Osteoblast (primary cell): ENCODE measurements around the gene MAP3K21. TPM values are rescaled to one million over a fixed set of nuclear protein-coding genes. Genes with fewer than 3 reads are reported as not detected.

ENCODE experiments used
- DNase-seq: peaks from one replicate; pipeline ENCODE4 v3.0.0; 2011; ENCODE audit warnings: low spot score, mixed read lengths; ENCODE audit not compliant: insufficient read length; ENCODE audit errors: missing footprints
- H2AFZ ChIP-seq: 2 replicates; pipeline ENCODE4 v1.6.0; 2011; ENCODE audit warnings: mild to moderate bottlenecking, low read length
- H3K27ac ChIP-seq: 2 replicates; pipeline ENCODE4 v1.5.1; 2011; ENCODE audit warnings: mild to moderate bottlenecking, low read depth, low read length, moderate library complexity
- H3K27me3 ChIP-seq: 2 replicates; pipeline ENCODE4 v1.6.0; 2012; ENCODE audit warnings: mild to moderate bottlenecking, control low read depth, inconsistent platforms, low read length, moderate library complexity; ENCODE audit not compliant: insufficient read depth
- H3K36me3 ChIP-seq: 2 replicates; pipeline ENCODE4 v1.5.1; 2011; ENCODE audit warnings: mild to moderate bottlenecking, low read length, control low read depth, moderate library complexity; ENCODE audit not compliant: insufficient read depth
- H3K4me1 ChIP-seq: 2 replicates; pipeline ENCODE4 v1.5.1; 2011; ENCODE audit warnings: mild to moderate bottlenecking, low read length, control low read depth, moderate library complexity; ENCODE audit not compliant: insufficient read depth
- H3K4me2 ChIP-seq: 2 replicates; pipeline ENCODE4 v1.6.0; 2011; ENCODE audit warnings: mild to moderate bottlenecking, low read length; ENCODE audit not compliant: insufficient read depth
- H3K4me3 ChIP-seq: fragments of 200-600 bp; sonication (generic); 3 replicates; pipeline ENCODE4 v1.5.1; 2012; ENCODE audit warnings: mild to moderate bottlenecking, low read length, inconsistent platforms; ENCODE audit not compliant: insufficient read depth
- H3K79me2 ChIP-seq: 2 replicates; pipeline ENCODE4 v1.6.0; 2012; ENCODE audit warnings: mild to moderate bottlenecking, low read length, control low read depth, inconsistent platforms; ENCODE audit not compliant: insufficient read depth
- H3K9me3 ChIP-seq: 2 replicates; pipeline ENCODE4 v1.5.1; 2011; ENCODE audit warnings: low read depth, low read length, control low read depth
- H4K20me1 ChIP-seq: 2 replicates; pipeline ENCODE4 v1.6.0; 2012; ENCODE audit warnings: mild to moderate bottlenecking, low read length, control low read depth; ENCODE audit not compliant: insufficient read depth
- total RNA-seq: library from RNA; depleted of rRNA; stranded (reverse); fragments of >200 nt; gene quantifications from 2 replicates; pipeline ENCODE4 v1.2.3, GENCODE V29; 2012
- TF ChIP-seq, protein P1 (sequence below): IDR thresholded peaks from 2 replicates; pipeline ENCODE4 v1.5.1; 2011; ENCODE audit warnings: mild to moderate bottlenecking, low read depth, low read length, moderate library complexity; ENCODE audit errors: extremely low read depth

Gene MAP3K21
- total RNA-seq, 1 donor = under 0.01 TPM

DNA sequence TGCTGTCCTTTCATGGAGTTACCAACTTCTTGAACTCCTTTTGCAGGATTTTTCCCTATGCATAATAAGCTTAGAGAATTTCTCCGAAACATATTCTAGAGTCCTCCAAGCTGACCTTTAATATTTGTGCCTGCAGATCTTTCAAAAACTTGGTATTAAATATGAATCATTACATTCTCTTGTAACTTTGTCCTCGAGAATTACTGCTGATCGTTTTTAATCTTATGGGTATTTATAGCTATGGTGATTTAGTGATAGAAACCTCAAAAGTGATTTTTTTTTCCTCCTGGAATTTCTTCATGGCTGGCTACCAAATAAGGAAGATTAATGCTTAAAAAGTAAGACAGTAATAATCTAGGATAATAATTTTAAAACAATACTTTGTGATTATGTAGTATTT, 39.1 kb downstream of the MAP3K21 start:
- Histone ChIP-seq H3K4me3 (no peak overlapping the region), H3K9me3 (no peaks in the 10 kb centered on the region), H2AFZ (no peak overlapping the region), H3K36me3 (no peaks in the 10 kb centered on the region), H3K4me1 (no peaks in the 10 kb centered on the region), H3K4me2 (no peak overlapping the region), H4K20me1 (no peaks in the 10 kb centered on the region), H3K27me3 (no peaks in the 10 kb centered on the region), H3K79me2 (no peaks in the 10 kb centered on the region), H3K27ac (no peak overlapping the region)
- TF ChIP-seq, protein P1, sequence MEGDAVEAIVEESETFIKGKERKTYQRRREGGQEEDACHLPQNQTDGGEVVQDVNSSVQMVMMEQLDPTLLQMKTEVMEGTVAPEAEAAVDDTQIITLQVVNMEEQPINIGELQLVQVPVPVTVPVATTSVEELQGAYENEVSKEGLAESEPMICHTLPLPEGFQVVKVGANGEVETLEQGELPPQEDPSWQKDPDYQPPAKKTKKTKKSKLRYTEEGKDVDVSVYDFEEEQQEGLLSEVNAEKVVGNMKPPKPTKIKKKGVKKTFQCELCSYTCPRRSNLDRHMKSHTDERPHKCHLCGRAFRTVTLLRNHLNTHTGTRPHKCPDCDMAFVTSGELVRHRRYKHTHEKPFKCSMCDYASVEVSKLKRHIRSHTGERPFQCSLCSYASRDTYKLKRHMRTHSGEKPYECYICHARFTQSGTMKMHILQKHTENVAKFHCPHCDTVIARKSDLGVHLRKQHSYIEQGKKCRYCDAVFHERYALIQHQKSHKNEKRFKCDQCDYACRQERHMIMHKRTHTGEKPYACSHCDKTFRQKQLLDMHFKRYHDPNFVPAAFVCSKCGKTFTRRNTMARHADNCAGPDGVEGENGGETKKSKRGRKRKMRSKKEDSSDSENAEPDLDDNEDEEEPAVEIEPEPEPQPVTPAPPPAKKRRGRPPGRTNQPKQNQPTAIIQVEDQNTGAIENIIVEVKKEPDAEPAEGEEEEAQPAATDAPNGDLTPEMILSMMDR = no peak
- DNase-seq = no peak

GRCh38 chr1:233367057-233367803, 39.7 kb downstream of the MAP3K21 start:
- no peaks in the 10 kb centered on the region for H4K20me1 ChIP-seq
- no peak for DNase-seq
- H3K27me3 ChIP-seq = no peaks in the 10 kb centered on the region
- no peak overlapping the region for H3K4me3 ChIP-seq
- H3K9me3 ChIP-seq = no peaks in the 10 kb centered on the region
- H3K36me3 ChIP-seq = no peaks in the 10 kb centered on the region
- no peak overlapping the region for H3K4me2 ChIP-seq
- no peak overlapping the region for H2AFZ ChIP-seq
- H3K79me2 ChIP-seq = no peaks in the 10 kb centered on the region
- TF ChIP-seq, protein P1 = no peak
- no peaks in the 10 kb centered on the region for H3K4me1 ChIP-seq
- no peak overlapping the region for H3K27ac ChIP-seq

DNA sequence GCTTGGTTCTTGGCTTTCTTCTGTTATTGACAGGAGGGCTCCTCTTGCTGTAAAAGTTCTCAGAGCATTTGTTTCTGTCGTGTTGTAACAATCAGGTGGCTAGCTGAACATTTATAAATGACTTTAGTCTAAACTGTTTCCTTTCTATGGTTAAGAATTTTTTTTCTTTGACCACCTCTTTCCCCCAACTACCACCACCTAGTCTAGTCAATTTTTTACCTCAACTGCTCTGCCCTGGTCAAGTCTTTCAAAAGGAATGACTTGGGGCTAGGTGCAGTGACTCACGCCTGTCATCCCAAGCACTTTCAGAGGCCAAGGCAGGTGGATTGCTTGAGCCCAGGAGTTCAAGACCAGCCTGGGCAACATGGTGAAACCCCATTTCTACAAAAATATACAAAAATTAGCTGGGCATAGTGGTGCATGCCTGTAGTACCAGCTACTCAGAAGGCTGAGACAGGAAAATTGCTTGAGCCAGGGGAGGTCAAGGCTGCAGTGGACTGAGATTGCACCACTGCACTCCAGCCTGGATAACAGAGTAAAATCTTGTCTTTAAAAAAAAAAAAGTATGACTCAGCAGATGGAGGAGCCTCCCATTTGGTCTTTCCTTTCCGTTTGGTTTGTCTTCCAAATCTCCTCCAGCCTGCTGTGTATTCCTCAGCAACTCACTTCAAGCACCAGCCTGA, 40.7 kb downstream of the MAP3K21 start:
- H3K4me3 ChIP-seq = no peak overlapping the region
- no peaks in the 10 kb centered on the region for H3K36me3 ChIP-seq
- no peaks in the 10 kb centered on the region for H3K79me2 ChIP-seq
- H3K27ac ChIP-seq = no peak overlapping the region
- H3K4me1 ChIP-seq = no peaks in the 10 kb centered on the region
- no peak overlapping the region for H3K4me2 ChIP-seq
- no peaks in the 10 kb centered on the region for H4K20me1 ChIP-seq
- H3K27me3 ChIP-seq = no peaks in the 10 kb centered on the region
- no peaks in the 10 kb centered on the region for H3K9me3 ChIP-seq
- DNase-seq = no peak
- TF ChIP-seq, protein P1 = no peak
- H2AFZ ChIP-seq = no peak overlapping the region

DNA sequence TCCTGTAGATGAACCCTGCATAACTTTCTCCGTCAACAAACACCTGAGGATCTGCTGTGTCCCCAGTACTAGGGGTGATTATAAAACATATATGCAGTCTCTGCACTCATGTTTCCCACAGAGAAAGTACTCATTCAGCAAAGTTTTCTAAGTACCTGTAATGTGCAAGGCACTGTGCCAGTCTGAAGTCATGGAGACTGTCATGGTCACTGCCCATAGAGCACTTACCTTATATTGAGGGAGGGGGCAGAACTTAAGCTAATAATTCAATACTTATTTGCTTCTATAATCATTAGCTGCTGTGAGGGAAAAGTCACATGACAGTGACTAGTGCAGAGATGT, 41.2 kb downstream of the MAP3K21 start:
- TF ChIP-seq, protein P1 = no peak
- Histone ChIP-seq H3K4me3 (no peak overlapping the region), H3K79me2 (no peaks in the 10 kb centered on the region), H3K36me3 (no peaks in the 10 kb centered on the region), H2AFZ (no peak overlapping the region), H3K9me3 (no peaks in the 10 kb centered on the region), H3K4me2 (no peak overlapping the region), H4K20me1 (no peaks in the 10 kb centered on the region), H3K4me1 (no peaks in the 10 kb centered on the region), H3K27me3 (no peaks in the 10 kb centered on the region), H3K27ac (no peak overlapping the region)
- no peak for DNase-seq
